ENCODE measurements around the gene SPTY2D1.
"Not testable (repeated sequence)": the region's sequence is repeated elsewhere in the genome, so short reads cannot be mapped to it uniquely, and the experiment has no call there.

Gene SPTY2D1

DNA sequence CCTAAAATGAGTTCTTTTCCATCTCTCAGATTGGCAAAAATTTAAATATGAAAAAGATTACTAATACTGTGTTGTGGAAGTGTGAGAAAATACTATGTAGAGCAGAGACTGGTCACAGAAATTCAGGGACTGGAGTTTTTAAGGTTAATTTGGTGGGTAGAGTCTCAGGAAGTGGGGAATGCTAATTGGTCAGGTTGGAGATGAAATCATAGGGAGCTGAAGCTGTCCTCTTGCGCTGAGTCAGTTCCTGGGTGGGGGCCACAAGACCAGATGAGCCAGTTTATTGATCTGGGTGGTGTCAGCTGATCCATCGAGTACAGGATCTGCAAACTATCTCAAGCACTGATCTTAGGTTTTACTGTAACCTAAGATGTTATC, 35.1 kb upstream of the SPTY2D1 start:
- no CpG with 5 or more reads among the region's 2 CpGs for WGBS (ENCODE audit: extremely low coverage, insufficient coverage, insufficient read length)

DNA sequence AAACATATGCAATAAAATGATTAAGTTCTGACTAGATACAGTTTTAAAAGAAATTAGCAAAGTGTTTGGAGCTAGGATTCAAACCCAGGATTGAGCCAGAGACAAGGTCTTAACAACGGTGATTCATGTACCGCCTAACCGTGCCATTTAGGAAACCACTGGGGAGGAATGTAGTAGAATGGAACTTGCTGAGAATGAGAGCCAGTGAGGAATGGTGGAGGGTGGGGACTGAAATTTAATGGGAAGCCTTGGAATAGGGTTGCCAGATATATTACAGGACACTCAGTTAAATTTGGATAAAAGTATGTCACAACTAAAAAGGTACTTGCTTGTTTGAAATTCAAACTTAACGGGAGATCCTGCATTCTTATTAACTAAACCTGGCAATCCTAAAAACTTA, 34.0 kb upstream of the SPTY2D1 start:
- Histone ChIP-seq H3K9me3 (ENCODE audit: insufficient read depth, low read depth, low read length) (no peaks in the 10 kb centered on the region), H3K4me3 (ENCODE audit: low read depth, low read length) (no peak overlapping the region), H3K79me2 (ENCODE audit: control insufficient read depth, insufficient read depth, low read length, poor library complexity) (no peaks in the 10 kb centered on the region), H3K4me2 (ENCODE audit: low read length) (no peak overlapping the region), H2AK5ac (ENCODE audit: low read length) (no peak overlapping the region), H4K91ac (ENCODE audit: low read depth, low read length) (peak overlapping the region; percentile 2), H4K8ac (ENCODE audit: low read depth, low read length) (no peak overlapping the region), H3K9ac (ENCODE audit: low read length) (no peak overlapping the region), H3K4me1 (ENCODE audit: control insufficient read depth in 1 of 2, insufficient read depth in 2 of 2, low read length in 2 of 2) (peaks cover 6 to 10% of the 10 kb centered on the region in 2 experiments), H2BK5ac (ENCODE audit: low read depth, low read length, poor library complexity) (no peak overlapping the region), H3K27me3 (ENCODE audit: insufficient read depth, low read length) (no peaks in the 10 kb centered on the region), H3K79me1 (ENCODE audit: low read length) (peaks cover 8% of the 10 kb centered on the region), H3K23ac (ENCODE audit: low read length) (no peak overlapping the region), H2BK120ac (ENCODE audit: insufficient read depth, low read length, poor library complexity) (no peak overlapping the region), H3K36me3 (ENCODE audit: control insufficient read depth in 1 of 2, insufficient read depth in 2 of 2, low read length in 2 of 2) (no peaks in the 10 kb centered on the region), H3K18ac (ENCODE audit: low read length) (no peak overlapping the region), H3K27ac (ENCODE audit: low read depth, low read length) (no peak overlapping the region), H3K14ac (ENCODE audit: low read length) (no peak overlapping the region), H2BK12ac (ENCODE audit: low read length) (peak overlapping the region; percentile 65), H2AFZ (ENCODE audit: insufficient read depth, low read length, poor library complexity) (no peak overlapping the region), H3K4ac (ENCODE audit: low read depth, low read length) (no peak overlapping the region), H4K12ac (ENCODE audit: low read depth, low read length) (no peak overlapping the region)
- WGBS (ENCODE audit: extremely low coverage, insufficient coverage, insufficient read length), result no CpG with 5 or more reads among the region's 4 CpGs
- no peak for DNase-seq

More for the DNA sequence above, 35.1 kb upstream of the SPTY2D1 start:
- Histone ChIP-seq H3K14ac (ENCODE audit: low read length) (no peak overlapping the region), H2BK5ac (ENCODE audit: low read depth, low read length, poor library complexity) (no peak overlapping the region), H3K27me3 (ENCODE audit: insufficient read depth, low read length) (no peaks in the 10 kb centered on the region), H3K79me2 (ENCODE audit: control insufficient read depth, insufficient read depth, low read length, poor library complexity) (no peaks in the 10 kb centered on the region), H3K4ac (ENCODE audit: low read depth, low read length) (no peak overlapping the region), H2BK12ac (ENCODE audit: low read length) (no peak overlapping the region), H3K4me1 (ENCODE audit: control insufficient read depth in 1 of 2, insufficient read depth in 2 of 2, low read length in 2 of 2) (peaks cover 6 to 10% of the 10 kb centered on the region in 2 experiments), H3K9me3 (ENCODE audit: insufficient read depth, low read depth, low read length) (no peaks in the 10 kb centered on the region), H3K9ac (ENCODE audit: low read length) (no peak overlapping the region), H4K12ac (ENCODE audit: low read depth, low read length) (no peak overlapping the region), H3K27ac (ENCODE audit: low read depth, low read length) (no peak overlapping the region), H2AFZ (ENCODE audit: insufficient read depth, low read length, poor library complexity) (no peak overlapping the region), H3K4me2 (ENCODE audit: low read length) (no peak overlapping the region), H2AK5ac (ENCODE audit: low read length) (no peak overlapping the region), H4K91ac (ENCODE audit: low read depth, low read length) (no peak overlapping the region), H3K18ac (ENCODE audit: low read length) (no peak overlapping the region), H3K36me3 (ENCODE audit: control insufficient read depth in 1 of 2, insufficient read depth in 2 of 2, low read length in 2 of 2) (no peaks in the 10 kb centered on the region), H4K8ac (ENCODE audit: low read depth, low read length) (no peak overlapping the region), H3K4me3 (ENCODE audit: low read depth, low read length) (no peak overlapping the region), H2BK120ac (ENCODE audit: insufficient read depth, low read length, poor library complexity) (no peak overlapping the region), H3K79me1 (ENCODE audit: low read length) (peaks cover 8% of the 10 kb centered on the region), H3K23ac (ENCODE audit: low read length) (no peak overlapping the region)
- DNase-seq, result no peak

DNA sequence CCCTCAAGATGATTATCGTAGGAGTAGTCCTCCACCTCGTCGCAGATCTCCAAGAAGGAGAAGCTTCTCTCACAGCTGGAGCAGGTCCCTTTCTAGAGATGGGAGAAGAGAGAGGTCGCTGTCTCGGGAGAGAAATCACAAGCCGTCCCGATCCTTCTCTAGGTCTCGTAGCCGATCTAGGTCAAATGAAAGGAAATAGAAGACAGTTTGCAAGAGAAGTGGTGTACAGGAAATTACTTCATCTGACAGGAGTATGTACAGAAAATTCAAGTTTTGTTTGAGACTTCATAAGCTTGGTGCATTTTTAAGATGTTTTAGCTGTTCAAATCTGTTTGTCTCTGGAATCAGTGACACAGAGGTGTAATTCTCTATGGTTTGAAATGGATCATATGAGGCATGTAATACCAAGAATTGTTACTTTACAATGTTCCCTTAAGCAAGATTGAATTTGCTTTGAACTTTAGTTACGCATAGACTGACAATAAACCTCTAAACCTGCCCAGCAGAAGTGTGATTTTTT, 31.3 kb upstream of the SPTY2D1 start:
- not testable (repeated sequence) for H3K79me2 ChIP-seq (ENCODE audit: control insufficient read depth, insufficient read depth, low read length, poor library complexity); H3K4me3 ChIP-seq (ENCODE audit: low read depth, low read length); H2AK5ac ChIP-seq (ENCODE audit: low read length); H3K9ac ChIP-seq (ENCODE audit: low read length); H2BK12ac ChIP-seq (ENCODE audit: low read length); H3K27me3 ChIP-seq (ENCODE audit: insufficient read depth, low read length); H3K4ac ChIP-seq (ENCODE audit: low read depth, low read length); H3K9me3 ChIP-seq (ENCODE audit: insufficient read depth, low read depth, low read length); H4K8ac ChIP-seq (ENCODE audit: low read depth, low read length); H3K36me3 ChIP-seq (ENCODE audit: control insufficient read depth in 1 of 2, insufficient read depth in 2 of 2, low read length in 2 of 2); H2BK5ac ChIP-seq (ENCODE audit: low read depth, low read length, poor library complexity); H3K14ac ChIP-seq (ENCODE audit: low read length); H3K18ac ChIP-seq (ENCODE audit: low read length); H4K12ac ChIP-seq (ENCODE audit: low read depth, low read length); H3K4me2 ChIP-seq (ENCODE audit: low read length); H2BK120ac ChIP-seq (ENCODE audit: insufficient read depth, low read length, poor library complexity); H3K79me1 ChIP-seq (ENCODE audit: low read length); H2AFZ ChIP-seq (ENCODE audit: insufficient read depth, low read length, poor library complexity); H3K23ac ChIP-seq (ENCODE audit: low read length); H3K27ac ChIP-seq (ENCODE audit: low read depth, low read length); H4K91ac ChIP-seq (ENCODE audit: low read depth, low read length)
- peaks cover 6 to 10% of the 10 kb centered on the region in 2 experiments for H3K4me1 ChIP-seq (ENCODE audit: control insufficient read depth in 1 of 2, insufficient read depth in 2 of 2, low read length in 2 of 2)
- peak in 1 of 2 donors; percentile 19 for DNase-seq
- no CpG with 5 or more reads among the region's 10 CpGs for WGBS (ENCODE audit: extremely low coverage, insufficient coverage, insufficient read length)

DNA sequence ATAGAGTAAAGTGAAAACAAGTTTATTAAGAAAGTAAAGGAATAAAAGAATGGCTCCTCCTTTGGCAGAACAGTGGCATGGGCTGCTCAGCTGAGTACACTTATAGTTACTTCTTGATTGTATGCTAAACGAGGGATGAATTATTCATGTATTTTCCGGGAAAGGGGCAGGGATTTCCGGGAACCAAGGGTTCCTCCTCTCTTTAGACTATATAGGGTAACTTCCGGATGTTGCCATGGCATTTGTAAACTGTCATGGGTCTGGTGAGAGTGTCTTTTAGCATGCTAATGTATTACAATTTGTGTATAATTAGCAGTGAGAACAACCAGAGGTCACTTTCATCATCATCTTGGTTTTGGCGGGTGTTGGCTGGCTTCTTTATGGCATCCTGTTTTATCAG, 23.5 kb upstream of the SPTY2D1 start:
- Histone ChIP-seq H4K91ac (ENCODE audit: low read depth, low read length) (no peak overlapping the region), H3K4me1 (ENCODE audit: control insufficient read depth in 1 of 2, insufficient read depth in 2 of 2, low read length in 2 of 2) (no peaks in the 10 kb centered on the region), H4K8ac (ENCODE audit: low read depth, low read length) (no peak overlapping the region), H3K14ac (ENCODE audit: low read length) (no peak overlapping the region), H3K36me3 (ENCODE audit: control insufficient read depth in 1 of 2, insufficient read depth in 2 of 2, low read length in 2 of 2) (no peaks in the 10 kb centered on the region), H2BK12ac (ENCODE audit: low read length) (no peak overlapping the region), H3K79me2 (ENCODE audit: control insufficient read depth, insufficient read depth, low read length, poor library complexity) (no peaks in the 10 kb centered on the region), H3K9ac (ENCODE audit: low read length) (no peak overlapping the region), H3K9me3 (ENCODE audit: insufficient read depth, low read depth, low read length) (no peaks in the 10 kb centered on the region), H2BK5ac (ENCODE audit: low read depth, low read length, poor library complexity) (no peak overlapping the region), H4K12ac (ENCODE audit: low read depth, low read length) (no peak overlapping the region), H3K18ac (ENCODE audit: low read length) (no peak overlapping the region), H3K23ac (ENCODE audit: low read length) (no peak overlapping the region), H3K4me3 (ENCODE audit: low read depth, low read length) (no peak overlapping the region), H3K79me1 (ENCODE audit: low read length) (no peaks in the 10 kb centered on the region), H2AK5ac (ENCODE audit: low read length) (no peak overlapping the region), H3K4ac (ENCODE audit: low read depth, low read length) (no peak overlapping the region), H2BK120ac (ENCODE audit: insufficient read depth, low read length, poor library complexity) (no peak overlapping the region), H3K27me3 (ENCODE audit: insufficient read depth, low read length) (no peaks in the 10 kb centered on the region), H2AFZ (ENCODE audit: insufficient read depth, low read length, poor library complexity) (no peak overlapping the region), H3K4me2 (ENCODE audit: low read length) (no peak overlapping the region), H3K27ac (ENCODE audit: low read depth, low read length) (no peak overlapping the region)
- no peak for DNase-seq
- no CpG with 5 or more reads among the region's 5 CpGs for WGBS (ENCODE audit: extremely low coverage, insufficient coverage, insufficient read length)

Measured in trophoblast cell (in vitro differentiated cells and primary cell).